ENCODE data around the gene PDE3B. TPM values are rescaled to one million over a fixed set of nuclear protein-coding genes. Genes with fewer than 3 reads are reported as not detected.
"Not testable (repeated sequence)": the region's sequence is repeated elsewhere in the genome, so short reads cannot be mapped to it uniquely, and the experiment has no call there.

PDE3B gene
- total RNA-seq, result 100 to 1,000 TPM in 4 of 5 experiments, 10 to 100 TPM in 1; 79.6 to 268 (median 151) TPM
- 10 to 100 TPM; 49.7 to 81.2 TPM for polyA plus RNA-seq
- total RNA-seq, result 292 reads per million, percentile 96 among the genes with 10 or more reads in this experiment

GRCh38 chr11:14643697-14644225 is at the start of gene PDE3B:
TSS of gene PDE3B (plus strand) at chr11:14643804. CDS start at chr11:14644076, 272 bp downstream.
- peaks cover 0 to 14% (median 0%) of the 10 kb centered on the region in 3 experiments for H3K36me3 ChIP-seq (ENCODE audit: control insufficient read depth in 2 of 3, insufficient read depth in 3 of 3, low read length in 3 of 3)
- peak within 1 kb of the TSS; percentile 68 for H3K4me3 ChIP-seq (ENCODE audit: low read length)
- Mint-ChIP-seq H3K36me3 (peaks cover 3 to 47% (median 6%) of the 10 kb centered on the region in 5 donors), H3K4me3 (peak within 1 kb of the TSS; percentile 90 to 99 (median 94)), H3K27ac (peak within 1 kb of the TSS; percentile 69 to 95 (median 92)), H3K4me1 (peaks cover 22 to 65% (median 49%) of the 10 kb centered on the region in 7 donors), H3K9me3 (peaks cover 0 to 1% (median 0%) of the 10 kb centered on the region in 11 donors), H3K27me3 (no peaks in the 10 kb centered on the region)
- intact Hi-C loops (cut with micrococcal nuclease), result loop anchor here (1.0 to 2.0 kb wide), 5 partner anchors 88 to 262 kb away; partner anchors contain the start of gene PSMA1 (in 2 of the 2)
- no peaks in the 10 kb centered on the region for H3K27me3 ChIP-seq (ENCODE audit: control insufficient read depth in 2 of 2, insufficient read depth in 2 of 2, low read length in 2 of 2)
- ATAC-seq (peak; percentile 78), DNase-seq (peak; percentile 45 to 79 (median 61))
- H3K4me1 ChIP-seq (ENCODE audit: control insufficient read depth in 2 of 2, insufficient read depth in 2 of 2, low read length in 2 of 2), result peaks cover 26 to 33% of the 10 kb centered on the region in 2 donors
- CTCF ChIA-PET, result interaction anchor here (0.6 to 3.0 kb wide), 16 partner anchors 8 to 149 kb away, joined by 3 to 19 read pairs (median 4); no protein-coding TSS in a partner anchor
- H3K27ac ChIP-seq (ENCODE audit: low read depth, low read length), result peak within 1 kb of the TSS; percentile 89
- POLR2A ChIA-PET, result interaction anchor here (0.8 to 4.6 kb wide), 20 partner anchors 8 to 261 kb away, joined by 3 to 67 read pairs (median 6); partner anchors contain the start of gene PSMA1
- no peaks in the 10 kb centered on the region for H3K9me3 ChIP-seq (ENCODE audit: control insufficient read depth in 2 of 3, low read length in 3 of 3)

- intact Hi-C loops (cut with micrococcal nuclease), result not testable (repeated sequence)
Measured at GRCh38 chr11:14595261-14595660, 48.3 kb upstream of the PDE3B start.

GRCh38 chr11:14607713-14608112 is 35.9 kb upstream of the PDE3B start:
- H3K4me3 Mint-ChIP-seq, result no peak overlapping the region
- H3K27ac Mint-ChIP-seq, result peak overlapping the region in 2 of 9 donors; percentile 3 to 90
- H3K27me3 Mint-ChIP-seq, result no peaks in the 10 kb centered on the region
- peaks cover 40 to 77% (median 57%) of the 10 kb centered on the region in 5 donors for H3K36me3 Mint-ChIP-seq
- peaks cover 4 to 6% of the 10 kb centered on the region in 2 donors for H3K4me1 ChIP-seq (ENCODE audit: control insufficient read depth in 2 of 2, insufficient read depth in 2 of 2, low read length in 2 of 2)
- ATAC-seq (no peak), DNase-seq (no peak)
- H3K4me3 ChIP-seq (ENCODE audit: low read length), result no peak overlapping the region
- ChIA-PET POLR2A (interaction anchor here (1.2 kb wide), 1 partner anchor 29 kb away, joined by 4 read pairs; no protein-coding TSS in a partner anchor), CTCF (interaction anchor here (0.6 kb wide), 1 partner anchor 40 kb away, joined by 3 read pairs; no protein-coding TSS in a partner anchor)
- no peak overlapping the region for H3K27ac ChIP-seq (ENCODE audit: low read depth, low read length)
- peaks cover 0 to 14% (median 3%) of the 10 kb centered on the region in 11 donors for H3K9me3 Mint-ChIP-seq
- intact Hi-C loops (cut with micrococcal nuclease), result no loop called here
- H3K4me1 Mint-ChIP-seq, result peaks cover 12 to 37% (median 31%) of the 10 kb centered on the region in 7 donors
- no peaks in the 10 kb centered on the region for H3K9me3 ChIP-seq (ENCODE audit: control insufficient read depth in 2 of 3, low read length in 3 of 3)
- H3K27me3 ChIP-seq (ENCODE audit: control insufficient read depth in 2 of 2, insufficient read depth in 2 of 2, low read length in 2 of 2), result no peaks in the 10 kb centered on the region
- peaks cover 0 to 40% (median 4%) of the 10 kb centered on the region in 3 experiments for H3K36me3 ChIP-seq (ENCODE audit: control insufficient read depth in 2 of 3, insufficient read depth in 3 of 3, low read length in 3 of 3)

More at GRCh38 chr11:14595261-14595660, 48.3 kb upstream of the PDE3B start:
- H3K9me3 ChIP-seq (ENCODE audit: control insufficient read depth in 2 of 3, low read length in 3 of 3); H3K4me3 ChIP-seq (ENCODE audit: low read length); H3K27me3 ChIP-seq (ENCODE audit: control insufficient read depth in 2 of 2, insufficient read depth in 2 of 2, low read length in 2 of 2); ATAC-seq; H3K27ac ChIP-seq (ENCODE audit: low read depth, low read length); H3K27me3 Mint-ChIP-seq; POLR2A ChIA-PET; CTCF ChIA-PET; H3K4me1 ChIP-seq (ENCODE audit: control insufficient read depth in 2 of 2, insufficient read depth in 2 of 2, low read length in 2 of 2); H3K36me3 ChIP-seq (ENCODE audit: control insufficient read depth in 2 of 3, insufficient read depth in 3 of 3, low read length in 3 of 3); DNase-seq: not testable (repeated sequence)
- Mint-ChIP-seq H3K4me1 (peaks cover 8 to 57% (median 39%) of the 10 kb centered on the region in 7 donors), H3K36me3 (peaks cover 19 to 87% (median 53%) of the 10 kb centered on the region in 5 donors), H3K27ac (peak overlapping the region in 6 of 9 donors; percentile 2 to 83 (median 54)), H3K9me3 (peaks cover 10 to 51% (median 15%) of the 10 kb centered on the region in 11 donors), H3K4me3 (peak overlapping the region in 1 of 10 donors; percentile 44)

GRCh38 chr11:14609902-14610301 is 33.7 kb upstream of the PDE3B start:
- Mint-ChIP-seq H3K27ac (peak overlapping the region in 6 of 9 donors; percentile 4 to 79 (median 45)), H3K4me3 (no peak overlapping the region), H3K36me3 (peaks cover 40 to 69% (median 52%) of the 10 kb centered on the region in 5 donors), H3K4me1 (peaks cover 13 to 49% (median 46%) of the 10 kb centered on the region in 7 donors), H3K9me3 (peaks cover 0 to 10% (median 3%) of the 10 kb centered on the region in 11 donors), H3K27me3 (no peaks in the 10 kb centered on the region)
- Histone ChIP-seq H3K4me3 (ENCODE audit: low read length) (no peak overlapping the region), H3K9me3 (ENCODE audit: control insufficient read depth in 2 of 3, low read length in 3 of 3) (no peaks in the 10 kb centered on the region), H3K27ac (ENCODE audit: low read depth, low read length) (no peak overlapping the region), H3K4me1 (ENCODE audit: control insufficient read depth in 2 of 2, insufficient read depth in 2 of 2, low read length in 2 of 2) (peaks cover 4 to 6% of the 10 kb centered on the region in 2 donors), H3K36me3 (ENCODE audit: control insufficient read depth in 2 of 3, insufficient read depth in 3 of 3, low read length in 3 of 3) (peaks cover 0 to 31% (median 4%) of the 10 kb centered on the region in 3 experiments), H3K27me3 (ENCODE audit: control insufficient read depth in 2 of 2, insufficient read depth in 2 of 2, low read length in 2 of 2) (no peaks in the 10 kb centered on the region)
- CTCF ChIA-PET, result interaction anchor here (1.7 kb wide), 1 partner anchor 31 kb away, joined by 7 read pairs; no protein-coding TSS in a partner anchor
- ATAC-seq (no peak), DNase-seq (no peak)
- intact Hi-C loops (cut with micrococcal nuclease), result no loop called here
- POLR2A ChIA-PET, result no interaction called here

GRCh38 chr11:14611939-14612338 is 31.7 kb upstream of the PDE3B start:
- peaks cover 29 to 66% (median 37%) of the 10 kb centered on the region in 5 donors for H3K36me3 Mint-ChIP-seq
- Histone ChIP-seq H3K27me3 (ENCODE audit: control insufficient read depth in 2 of 2, insufficient read depth in 2 of 2, low read length in 2 of 2) (no peaks in the 10 kb centered on the region), H3K36me3 (ENCODE audit: control insufficient read depth in 2 of 3, insufficient read depth in 3 of 3, low read length in 3 of 3) (peaks cover 0 to 19% (median 4%) of the 10 kb centered on the region in 3 experiments), H3K4me1 (ENCODE audit: control insufficient read depth in 2 of 2, insufficient read depth in 2 of 2, low read length in 2 of 2) (peaks cover 4 to 6% of the 10 kb centered on the region in 2 donors), H3K9me3 (ENCODE audit: control insufficient read depth in 2 of 3, low read length in 3 of 3) (no peaks in the 10 kb centered on the region), H3K27ac (ENCODE audit: low read depth, low read length) (no peak overlapping the region), H3K4me3 (ENCODE audit: low read length) (no peak overlapping the region)
- peaks cover 0 to 4% (median 3%) of the 10 kb centered on the region in 11 donors for H3K9me3 Mint-ChIP-seq
- no peak overlapping the region for H3K4me3 Mint-ChIP-seq
- no peak for DNase-seq
- ATAC-seq, result peak; percentile 56
- CTCF ChIA-PET, result interaction anchor here (0.6 kb wide), 1 partner anchor 180 kb away, joined by 3 read pairs; no protein-coding TSS in a partner anchor
- intact Hi-C loops (cut with micrococcal nuclease), result loop anchor here in 1 of 2 donors (1.0 kb wide), 1 partner anchor 8 kb away; no protein-coding TSS in a partner anchor
- H3K27ac Mint-ChIP-seq, result peak overlapping the region in 8 of 9 donors; percentile 8 to 83 (median 50)
- POLR2A ChIA-PET, result interaction anchor here (0.7 to 1.3 kb wide), 5 partner anchors 10 to 68 kb away, joined by 3 to 5 read pairs (median 3); no protein-coding TSS in a partner anchor
- H3K4me1 Mint-ChIP-seq, result peaks cover 13 to 65% (median 61%) of the 10 kb centered on the region in 7 donors
- no peaks in the 10 kb centered on the region for H3K27me3 Mint-ChIP-seq

- no peak for DNase-seq
- Histone ChIP-seq H3K27me3 (ENCODE audit: control insufficient read depth in 2 of 2, insufficient read depth in 2 of 2, low read length in 2 of 2) (no peaks in the 10 kb centered on the region), H3K4me1 (ENCODE audit: control insufficient read depth in 2 of 2, insufficient read depth in 2 of 2, low read length in 2 of 2) (peaks cover 4 to 6% of the 10 kb centered on the region in 2 donors), H3K36me3 (ENCODE audit: control insufficient read depth in 2 of 3, insufficient read depth in 3 of 3, low read length in 3 of 3) (peaks cover 0 to 12% (median 3%) of the 10 kb centered on the region in 3 experiments), H3K4me3 (ENCODE audit: low read length) (no peak overlapping the region), H3K27ac (ENCODE audit: low read depth, low read length) (no peak overlapping the region), H3K9me3 (ENCODE audit: control insufficient read depth in 2 of 3, low read length in 3 of 3) (no peaks in the 10 kb centered on the region)
- H3K4me3 Mint-ChIP-seq, result no peak overlapping the region
- ChIA-PET CTCF (no interaction called here), POLR2A (no interaction called here)
- H3K9me3 Mint-ChIP-seq, result peaks cover 0 to under 1% (median 0%) of the 10 kb centered on the region in 11 donors
- H3K27ac Mint-ChIP-seq, result no peak overlapping the region
- peaks cover 22 to 63% (median 29%) of the 10 kb centered on the region in 5 donors for H3K36me3 Mint-ChIP-seq
- intact Hi-C loops (cut with micrococcal nuclease), result loop anchor here in 1 of 2 donors (1.0 kb wide), 1 partner anchor 8 kb away; no protein-coding TSS in a partner anchor
- peaks cover 12 to 71% (median 63%) of the 10 kb centered on the region in 7 donors for H3K4me1 Mint-ChIP-seq
- no peak for ATAC-seq
- H3K27me3 Mint-ChIP-seq, result no peaks in the 10 kb centered on the region
Measured at GRCh38 chr11:14612694-14613093, 30.9 kb upstream of the PDE3B start.
